GM21360 (cell line): ENCODE results near the gene CTBP2.
"Not testable (repeated sequence)": the region's sequence is repeated elsewhere in the genome, so short reads cannot be mapped to it uniquely, and the experiment has no call there.

Experiments
- ATAC-seq: cut with Tn5 transposase; IDR thresholded peaks from one replicate; pipeline ENCODE4 v1.9.1; 2021; ENCODE audit warnings: mild to moderate bottlenecking, moderate library complexity; ENCODE audit not compliant: unreplicated experiment

The CTBP2 gene

GRCh38 chr10:125000366-125001312, 159.7 kb downstream of the CTBP2 start:
- no peak for ATAC-seq

GRCh38 chr10:124999433-125000365, 160.7 kb downstream of the CTBP2 start:
- ATAC-seq: no peak

- no peak for ATAC-seq
These were observed 161.6 kb downstream of the CTBP2 start for GRCh38 chr10:124998624-124999291.

- no peak for ATAC-seq
These were observed 162.4 kb downstream of the CTBP2 start for GRCh38 chr10:124997771-124998623.

- ATAC-seq: no peak
These were observed 163.1 kb downstream of the CTBP2 start for GRCh38 chr10:124997306-124997705.

- no peak for ATAC-seq
These were observed 163.5 kb downstream of the CTBP2 start for GRCh38 chr10:124996854-124997215.

- ATAC-seq: no peak
These were observed 164.1 kb downstream of the CTBP2 start for GRCh38 chr10:124996127-124996853.

- ATAC-seq: no peak
These were observed 164.8 kb downstream of the CTBP2 start for GRCh38 chr10:124995605-124996004.

GRCh38 chr10:124994573-124995473, 165.5 kb downstream of the CTBP2 start:
- ATAC-seq: no peak

GRCh38 chr10:124993736-124994451, 166.5 kb downstream of the CTBP2 start:
- no peak for ATAC-seq

- ATAC-seq: no peak
These were observed 167.0 kb downstream of the CTBP2 start for GRCh38 chr10:124993345-124993708.

GRCh38 chr10:124992462-124993344, 167.7 kb downstream of the CTBP2 start:
- ATAC-seq: no peak

GRCh38 chr10:124991835-124992234, 168.5 kb downstream of the CTBP2 start:
- ATAC-seq: no peak

GRCh38 chr10:124990671-124991625, 169.4 kb downstream of the CTBP2 start:
- no peak for ATAC-seq

GRCh38 chr10:124989526-124989925, 170.8 kb downstream of the CTBP2 start:
- no peak for ATAC-seq

- ATAC-seq: not testable (repeated sequence)
These were observed 171.6 kb downstream of the CTBP2 start for GRCh38 chr10:124988753-124989152.
